Natural killer cell (primary cell): Measurements from ENCODE around the gene CDH8. TPM values are rescaled to one million over a fixed set of nuclear protein-coding genes. Genes with fewer than 3 reads are reported as not detected.

Source experiments
- ATAC-seq, 3 donors: fragments of 150-1000 bp in 2 of 3; fragments of 200-7000 bp in 1 of 3; cut with Tn5 transposase; 1 replicate in 1 of 3; 2 replicates in 2 of 3; pipeline ENCODE4 v1.10.0; 2021; ENCODE audit warnings: mild to moderate bottlenecking in 2 of 3, moderate library complexity in 2 of 3
- DNase-seq, 2 donors: peaks; one replicate each; pipeline versions ENCODE4 v3.0.0 to v3.0.0-alpha.2; 2013 to 2021; ENCODE audit warnings: mixed read lengths in 1 of 2
- H3K27ac ChIP-seq: one replicate; pipeline ENCODE4 v1.5.1; 2013; ENCODE audit warnings: mild to moderate bottlenecking, low read length
- H3K27me3 ChIP-seq: one replicate; pipeline ENCODE4 v1.6.1; 2013; ENCODE audit warnings: low read length; ENCODE audit not compliant: control insufficient read depth, insufficient read depth
- H3K36me3 ChIP-seq: one replicate; pipeline ENCODE4 v1.6.1; 2013; ENCODE audit warnings: low read length; ENCODE audit not compliant: control insufficient read depth, insufficient read depth
- H3K4me1 ChIP-seq: one replicate; pipeline ENCODE4 v1.6.1; 2013; ENCODE audit warnings: low read length; ENCODE audit not compliant: control insufficient read depth, insufficient read depth
- H3K4me3 ChIP-seq: one replicate; pipeline ENCODE4 v1.5.1; 2013; ENCODE audit warnings: low read length
- H3K9me3 ChIP-seq: one replicate; pipeline ENCODE4 v1.6.1; 2013; ENCODE audit warnings: low read length; ENCODE audit not compliant: control insufficient read depth, insufficient read depth
- H3K27ac Mint-ChIP-seq, 2 donors: one replicate each; pipeline ENCODE4 v1.8.0; 2022; ENCODE audit warnings: mild to moderate bottlenecking in 2 of 2, mixed read lengths in 2 of 2, moderate library complexity in 1 of 2
- H3K27me3 Mint-ChIP-seq, 2 donors: one replicate each; pipeline ENCODE4 v1.8.0; 2022; ENCODE audit warnings: low read depth in 2 of 2, mixed read lengths in 2 of 2
- H3K36me3 Mint-ChIP-seq: one replicate; pipeline ENCODE4 v1.8.0; 2022; ENCODE audit warnings: mixed read lengths
- H3K4me1 Mint-ChIP-seq, 2 donors: one replicate each; pipeline ENCODE4 v1.8.0; 2022; ENCODE audit warnings: mixed read lengths in 2 of 2
- H3K4me3 Mint-ChIP-seq: one replicate; pipeline ENCODE4 v1.8.0; 2022; ENCODE audit warnings: mild to moderate bottlenecking, moderate library complexity, mixed read lengths
- H3K9me3 Mint-ChIP-seq, 2 donors: one replicate each; pipeline ENCODE4 v1.8.0; 2022; ENCODE audit warnings: mixed read lengths in 2 of 2
- WGBS: methylation state at CpG from one replicate; pipeline ENCODE4 v1.1.7; 2013; ENCODE audit warnings: missing lambda C conversion rate; ENCODE audit not compliant: insufficient coverage; 5-methylcytosine and 5-hydroxymethylcytosine counted together
- intact Hi-C: fragments of 100-400 bp; cut with micrococcal nuclease; formaldehyde crosslinking; loops from one replicate; pipeline ENCODE4 v1.14.2; 2022
- total RNA-seq, 4 donors: library from RNA; stranded (reverse); fragments of 120-200 nt in 1 of 4; gene quantifications; one replicate each; pipeline versions ENCODE4 v1.2.3 to v1.2.4, GENCODE V29; 2013 to 2022
- TF ChIP-seq, protein P1 (sequence below): fragments of 200-600 bp; IDR thresholded peaks from one replicate; pipeline ENCODE4 v1.8.0; 2022; ENCODE audit warnings: antibody characterized with exemption

Gene CDH8
- total RNA-seq, 3 donors from 2014 or later (not counting 1 experiment from before 2014, with no cell fraction given) = not detected

DNA sequence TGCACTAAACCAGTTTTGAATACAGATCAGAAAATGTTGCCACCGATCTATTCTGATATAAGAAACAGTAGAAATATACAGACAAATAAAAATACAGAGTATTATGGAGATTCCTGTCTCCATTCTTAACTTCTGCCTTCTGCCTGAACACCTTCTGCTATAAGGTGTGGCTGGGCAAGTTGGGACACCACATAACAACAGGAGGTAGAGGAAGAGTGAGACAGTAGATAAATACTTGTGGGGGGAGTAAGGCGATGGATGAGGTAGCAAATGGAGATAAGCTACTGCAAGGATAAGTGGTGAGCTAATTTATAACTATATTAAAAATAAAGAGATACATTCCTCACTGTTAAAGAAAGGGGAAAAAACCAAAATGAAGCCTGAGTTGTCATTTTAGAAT, 143.7 kb downstream of the CDH8 start:
- Histone ChIP-seq H3K27me3 (no peaks in the 10 kb centered on the region), H3K36me3 (no peaks in the 10 kb centered on the region), H3K9me3 (no peaks in the 10 kb centered on the region), H3K4me3 (no peak overlapping the region), H3K27ac (no peak overlapping the region), H3K4me1 (no peaks in the 10 kb centered on the region)
- TF ChIP-seq, protein P1, sequence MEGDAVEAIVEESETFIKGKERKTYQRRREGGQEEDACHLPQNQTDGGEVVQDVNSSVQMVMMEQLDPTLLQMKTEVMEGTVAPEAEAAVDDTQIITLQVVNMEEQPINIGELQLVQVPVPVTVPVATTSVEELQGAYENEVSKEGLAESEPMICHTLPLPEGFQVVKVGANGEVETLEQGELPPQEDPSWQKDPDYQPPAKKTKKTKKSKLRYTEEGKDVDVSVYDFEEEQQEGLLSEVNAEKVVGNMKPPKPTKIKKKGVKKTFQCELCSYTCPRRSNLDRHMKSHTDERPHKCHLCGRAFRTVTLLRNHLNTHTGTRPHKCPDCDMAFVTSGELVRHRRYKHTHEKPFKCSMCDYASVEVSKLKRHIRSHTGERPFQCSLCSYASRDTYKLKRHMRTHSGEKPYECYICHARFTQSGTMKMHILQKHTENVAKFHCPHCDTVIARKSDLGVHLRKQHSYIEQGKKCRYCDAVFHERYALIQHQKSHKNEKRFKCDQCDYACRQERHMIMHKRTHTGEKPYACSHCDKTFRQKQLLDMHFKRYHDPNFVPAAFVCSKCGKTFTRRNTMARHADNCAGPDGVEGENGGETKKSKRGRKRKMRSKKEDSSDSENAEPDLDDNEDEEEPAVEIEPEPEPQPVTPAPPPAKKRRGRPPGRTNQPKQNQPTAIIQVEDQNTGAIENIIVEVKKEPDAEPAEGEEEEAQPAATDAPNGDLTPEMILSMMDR = no peak
- ATAC-seq = no peak
- Mint-ChIP-seq H3K27ac (no peak overlapping the region), H3K4me3 (no peak overlapping the region), H3K4me1 (no peaks in the 10 kb centered on the region), H3K36me3 (no peaks in the 10 kb centered on the region), H3K9me3 (peaks cover 8 to 12% of the 10 kb centered on the region in 2 donors), H3K27me3 (no peaks in the 10 kb centered on the region)
- intact Hi-C loops = no loop called here
- 80% methylated on average over 1 of the region's 2 CpGs for WGBS
- DNase-seq = no peak

DNA sequence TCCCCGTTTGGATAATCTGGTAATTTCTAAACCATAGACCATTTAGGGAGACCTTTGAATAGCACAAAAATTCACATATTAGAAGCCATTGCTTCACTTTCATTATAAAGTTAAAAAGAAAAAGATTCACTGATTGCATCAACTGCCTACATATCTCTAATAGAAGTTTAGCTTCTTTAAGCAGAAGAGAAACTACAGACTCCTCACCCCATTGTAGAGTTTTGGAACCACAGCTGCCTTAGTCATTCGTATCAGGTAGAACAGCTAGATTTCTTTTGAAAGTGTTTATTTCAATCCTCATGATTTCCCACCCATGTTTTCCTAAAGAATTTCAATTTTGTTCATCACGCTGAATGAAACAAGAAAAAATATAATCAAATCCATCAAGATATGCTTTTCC, 144.8 kb downstream of the CDH8 start:
- DNase-seq (no peak), ATAC-seq (no peak)
- WGBS = 84% methylated on average over 3 of the region's 3 CpGs
- Histone ChIP-seq H3K27ac (no peak overlapping the region), H3K4me1 (no peaks in the 10 kb centered on the region), H3K27me3 (no peaks in the 10 kb centered on the region), H3K4me3 (no peak overlapping the region), H3K36me3 (no peaks in the 10 kb centered on the region), H3K9me3 (peaks cover 4% of the 10 kb centered on the region)
- no peak overlapping the region for H3K4me3 Mint-ChIP-seq
- H3K27ac Mint-ChIP-seq = no peak overlapping the region
- intact Hi-C loops = no loop called here
- no peaks in the 10 kb centered on the region for H3K27me3 Mint-ChIP-seq
- TF ChIP-seq, protein P1 = no peak
- peaks cover 10 to 14% of the 10 kb centered on the region in 2 donors for H3K9me3 Mint-ChIP-seq
- H3K36me3 Mint-ChIP-seq = no peaks in the 10 kb centered on the region
- no peaks in the 10 kb centered on the region for H3K4me1 Mint-ChIP-seq

DNA sequence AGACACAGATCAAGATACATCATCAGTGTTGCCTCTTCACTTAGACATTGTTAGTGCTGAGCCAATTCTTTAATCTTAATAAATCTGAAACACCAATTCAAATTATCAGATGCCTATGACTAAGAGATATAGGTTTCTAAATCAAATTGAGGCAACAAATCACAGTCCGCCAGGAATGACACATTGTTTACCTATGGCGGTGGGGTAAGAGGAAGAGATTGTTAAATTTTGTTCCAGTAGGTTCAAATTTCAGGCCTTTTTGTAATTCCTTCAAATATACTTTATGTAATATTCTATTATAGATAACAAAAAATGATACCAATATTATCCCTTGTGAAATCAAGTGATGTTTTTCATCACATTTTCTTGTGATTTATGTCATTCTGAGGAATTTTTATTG, 145.9 kb downstream of the CDH8 start:
- no peaks in the 10 kb centered on the region for H3K27me3 Mint-ChIP-seq
- intact Hi-C loops = no loop called here
- H3K9me3 Mint-ChIP-seq = peaks cover 10 to 11% of the 10 kb centered on the region in 2 donors
- no peak overlapping the region for H3K27ac Mint-ChIP-seq
- TF ChIP-seq, protein P1 = no peak
- H3K27me3 ChIP-seq = no peaks in the 10 kb centered on the region
- H3K36me3 Mint-ChIP-seq = no peaks in the 10 kb centered on the region
- DNase-seq (no peak), ATAC-seq (no peak)
- H3K9me3 ChIP-seq = peaks cover 4% of the 10 kb centered on the region
- H3K36me3 ChIP-seq = no peaks in the 10 kb centered on the region
- no peak overlapping the region for H3K4me3 Mint-ChIP-seq
- H3K4me1 ChIP-seq = no peaks in the 10 kb centered on the region
- no peaks in the 10 kb centered on the region for H3K4me1 Mint-ChIP-seq
- H3K4me3 ChIP-seq = no peak overlapping the region
- H3K27ac ChIP-seq = no peak overlapping the region
- WGBS = no CpG with 5 or more reads among the region's 2 CpGs

DNA sequence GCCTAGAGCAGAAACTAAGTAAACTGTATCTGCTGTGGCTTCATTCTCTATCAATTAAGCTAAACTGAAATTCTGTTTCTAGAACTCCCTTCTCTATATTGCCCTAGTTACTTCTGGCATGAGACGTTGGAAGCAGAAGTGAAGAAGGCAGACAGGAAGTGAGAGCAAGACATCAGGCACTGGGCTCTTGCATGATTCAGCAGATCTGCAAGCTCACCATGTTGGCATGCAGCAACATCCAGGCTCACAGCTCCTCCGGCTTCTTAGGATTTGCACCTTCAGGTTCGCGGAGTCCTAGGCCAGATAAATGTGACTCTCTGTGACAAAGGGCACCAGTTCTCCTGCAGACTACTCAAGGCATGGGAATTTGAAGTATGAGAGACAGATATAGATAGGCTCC, 148.3 kb downstream of the CDH8 start:
- TF ChIP-seq, protein P1 = no peak
- H3K27me3 Mint-ChIP-seq = no peaks in the 10 kb centered on the region
- no peaks in the 10 kb centered on the region for H3K36me3 Mint-ChIP-seq
- Histone ChIP-seq H3K27me3 (no peaks in the 10 kb centered on the region), H3K36me3 (no peaks in the 10 kb centered on the region), H3K4me1 (no peaks in the 10 kb centered on the region), H3K27ac (no peak overlapping the region), H3K4me3 (no peak overlapping the region), H3K9me3 (peaks cover 4% of the 10 kb centered on the region)
- DNase-seq = no peak
- intact Hi-C loops = no loop called here
- H3K4me1 Mint-ChIP-seq = no peaks in the 10 kb centered on the region
- ATAC-seq = no peak
- peaks cover 5 to 8% of the 10 kb centered on the region in 2 donors for H3K9me3 Mint-ChIP-seq
- H3K27ac Mint-ChIP-seq = no peak overlapping the region
- no peak overlapping the region for H3K4me3 Mint-ChIP-seq
- WGBS = 31% methylated on average over 4 of the region's 4 CpGs
